HL-60 (cell line): ENCODE data around the gene CDH20.

Experiments
- CTCF ChIP-seq: IDR thresholded peaks from one replicate; pipeline ENCODE4 v1.5.1; 2011; ENCODE audit warnings: low read length, control low read depth, inconsistent platforms; ENCODE audit not compliant: insufficient read depth
- GABPA ChIP-seq: IDR thresholded peaks from 2 replicates; pipeline ENCODE4 v1.6.1; 2012; ENCODE audit warnings: low read depth
- POLR2AphosphoS5 ChIP-seq: IDR thresholded peaks from 2 replicates; pipeline ENCODE4 v1.6.1; 2012; ENCODE audit warnings: low read depth
- REST ChIP-seq: IDR thresholded peaks from 2 replicates; pipeline ENCODE4 v1.6.1; 2012; ENCODE audit warnings: low read depth; ENCODE audit not compliant: insufficient replicate concordance
- SPI1 ChIP-seq: IDR thresholded peaks from 2 replicates; pipeline ENCODE4 v1.6.1; 2012; ENCODE audit warnings: low read depth, mild to moderate bottlenecking, borderline replicate concordance

GRCh38 chr18:61597316-61597715 lies 264.1 kb downstream of the CDH20 start:
- TF ChIP-seq CTCF: no peak
- no peak for TF ChIP-seq REST
- TF ChIP-seq GABPA: no peak
- no peak for TF ChIP-seq POLR2AphosphoS5
- TF ChIP-seq SPI1: no peak
